Measurements from ENCODE around the gene CASP9.

Gene CASP9

DNA sequence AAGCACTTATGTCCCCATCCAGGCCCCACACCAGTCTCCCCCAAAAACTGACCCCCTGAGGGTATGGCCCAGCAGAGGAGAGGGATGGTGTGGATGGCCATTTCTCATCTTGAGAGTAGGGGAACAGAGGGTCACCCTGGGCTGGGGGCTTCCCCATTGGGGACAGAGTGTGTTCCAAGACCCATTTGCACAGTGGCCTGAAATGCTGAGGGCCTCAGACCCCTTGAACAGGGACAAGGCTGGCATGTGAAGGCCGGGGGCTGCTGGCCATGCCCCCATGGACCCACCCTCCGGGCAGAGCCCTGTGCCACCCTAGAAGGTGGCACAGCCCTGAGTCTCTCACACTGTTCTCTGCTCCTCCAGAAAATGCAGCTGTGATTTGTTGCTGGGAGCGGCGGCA lies 77.8 kb downstream of the CASP9 start:
- DNase-seq (ENCODE audit: low read depth in 3 of 3), result no peak

DNA sequence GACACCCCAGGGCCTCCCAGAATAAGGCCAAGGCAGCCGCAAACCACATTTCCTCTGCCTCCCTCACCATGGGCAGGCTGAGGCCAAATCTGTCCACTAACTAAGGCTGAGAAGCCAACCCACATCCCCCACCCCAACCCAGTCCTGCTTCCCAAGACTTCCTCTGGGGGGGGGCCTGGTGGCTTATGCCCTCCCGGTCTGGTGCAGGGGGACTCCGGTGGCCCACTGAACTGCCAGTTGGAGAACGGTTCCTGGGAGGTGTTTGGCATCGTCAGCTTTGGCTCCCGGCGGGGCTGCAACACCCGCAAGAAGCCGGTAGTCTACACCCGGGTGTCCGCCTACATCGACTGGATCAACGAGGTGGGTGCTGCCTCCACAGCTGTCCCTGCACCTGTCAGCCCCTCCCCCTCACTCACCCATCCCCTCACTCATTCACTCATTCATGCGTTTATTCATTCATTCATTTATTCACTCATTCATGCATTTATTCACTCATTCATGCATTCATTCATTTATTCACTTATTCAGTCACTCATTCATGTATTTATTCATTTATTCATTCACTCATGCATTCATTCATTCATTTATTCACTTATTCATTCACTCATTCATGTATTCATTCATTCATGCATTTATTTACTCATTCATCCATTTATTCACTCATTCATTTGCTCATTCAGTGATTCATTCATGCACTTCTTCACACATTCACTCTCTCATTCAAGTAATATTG lies 78.5 kb downstream of the CASP9 start:
- DNase-seq (ENCODE audit: low read depth in 3 of 3), result no peak

DNA sequence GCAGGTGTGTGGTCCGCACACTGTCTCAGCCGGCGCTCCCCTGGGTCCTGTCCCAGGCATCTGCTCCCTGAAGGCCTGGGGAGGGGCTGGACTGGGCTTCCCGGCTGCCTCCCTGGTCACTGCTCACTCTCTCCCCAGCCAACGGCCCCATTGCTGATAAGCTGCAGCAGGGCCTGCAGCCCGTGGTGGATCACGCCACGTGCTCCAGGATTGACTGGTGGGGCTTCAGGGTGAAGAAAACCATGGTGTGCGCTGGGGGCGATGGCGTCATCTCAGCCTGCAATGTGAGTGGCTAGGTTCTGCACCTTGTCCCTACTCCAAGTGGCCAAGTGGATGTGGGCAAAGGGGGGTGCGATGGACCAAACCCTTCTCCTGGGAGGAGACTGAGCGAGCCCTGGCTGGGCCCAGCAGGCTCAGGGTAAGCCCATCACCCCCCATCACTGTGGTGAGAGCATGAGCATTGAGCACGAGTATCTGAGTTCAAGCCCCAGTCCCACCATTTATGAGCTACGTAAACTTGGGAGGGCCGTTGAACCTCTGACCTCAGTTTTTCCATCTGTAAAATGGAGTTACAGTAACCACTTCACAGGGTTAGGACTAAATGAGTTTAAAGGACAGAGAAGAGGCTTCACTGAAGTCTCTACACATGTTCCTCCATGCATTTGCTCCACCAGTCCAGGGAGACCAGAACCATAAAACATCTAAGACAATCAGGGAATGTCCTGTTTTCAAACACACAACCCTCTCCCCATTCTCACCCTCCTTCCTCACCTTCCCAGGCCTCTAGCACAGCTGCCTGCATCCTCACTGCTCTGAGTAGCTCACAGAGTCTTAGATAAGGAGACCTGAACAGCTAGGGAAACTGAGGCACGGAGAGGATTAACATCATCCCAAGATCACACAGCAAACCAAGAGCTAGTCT lies 79.3 kb downstream of the CASP9 start:
- no peak for DNase-seq (ENCODE audit: low read depth in 3 of 3)

DNA sequence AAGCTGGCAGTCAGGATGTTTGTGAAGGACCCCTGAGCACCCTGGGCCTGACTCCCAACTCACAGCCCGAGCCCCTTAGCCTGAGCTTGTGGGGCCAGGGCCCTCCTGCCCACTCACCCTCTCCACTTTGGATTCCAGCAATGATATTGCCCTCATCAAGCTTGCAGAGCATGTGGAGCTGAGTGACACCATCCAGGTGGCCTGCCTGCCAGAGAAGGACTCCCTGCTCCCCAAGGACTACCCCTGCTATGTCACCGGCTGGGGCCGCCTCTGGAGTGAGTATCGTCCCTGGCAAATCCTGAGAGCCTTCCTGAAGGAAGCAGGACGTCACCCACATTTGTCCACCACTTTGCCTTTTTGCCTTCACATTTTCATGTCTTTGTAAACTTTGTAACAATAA lies 80.7 kb downstream of the CASP9 start:
- DNase-seq (ENCODE audit: low read depth in 3 of 3), result no peak

DNA sequence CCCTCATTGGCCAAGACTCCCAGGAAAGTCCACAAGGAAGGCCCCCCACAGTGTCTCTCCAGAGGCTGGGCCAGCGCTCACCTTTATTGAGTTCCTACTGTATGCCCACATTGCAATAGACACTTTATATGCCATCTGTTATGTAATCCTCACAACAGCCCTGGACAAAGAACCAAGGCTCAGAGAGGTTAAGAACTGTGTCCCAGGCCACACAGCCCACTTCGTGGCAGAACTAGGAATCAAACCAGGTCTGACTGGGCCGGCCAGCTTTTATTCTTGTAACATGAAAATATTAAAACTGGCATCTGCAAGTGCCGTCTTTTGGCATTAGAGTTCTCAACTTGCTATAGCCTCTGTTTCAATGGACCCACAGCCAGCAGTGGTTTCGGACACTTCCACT lies 81.3 kb downstream of the CASP9 start:
- DNase-seq (ENCODE audit: low read depth in 3 of 3), result no peak

DNA sequence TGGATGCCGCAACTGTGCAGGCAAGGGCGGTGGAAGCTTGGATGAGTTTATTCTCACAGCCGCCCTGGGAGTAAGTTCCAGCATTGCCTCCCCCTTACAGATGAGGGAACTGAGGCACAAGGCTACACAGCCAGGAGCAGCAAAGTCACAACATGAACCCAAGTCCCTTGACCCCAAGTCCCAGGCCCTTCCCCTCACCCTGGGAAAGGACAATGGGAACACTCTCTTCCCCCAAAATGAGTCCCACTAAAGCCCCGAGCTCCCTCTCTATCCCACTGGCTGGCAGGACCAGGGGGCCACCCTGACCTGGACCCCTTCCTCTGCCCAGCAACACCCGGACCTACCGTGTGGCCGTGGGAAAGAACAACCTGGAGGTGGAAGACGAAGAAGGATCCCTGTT lies 81.9 kb downstream of the CASP9 start:
- DNase-seq (ENCODE audit: low read depth in 3 of 3), result no peak
